ENCODE measurements around the gene VWA2.

VWA2 gene

GRCh38 chr10:114323023-114323422 lies 84.0 kb downstream of the VWA2 start:
- H3K4me3 ChIP-seq (replicated peaks; ENCODE audit: low read depth, low read length): no peak overlapping the region
- no peak for TF ChIP-seq CTCF (IDR thresholded peaks at IDR 0.05; ENCODE audit: low read depth, low read length, missing control alignments)
- DNase-seq (ENCODE audit: extremely low read depth, low read depth): no peak

GRCh38 chr10:114326795-114327194 lies 87.7 kb downstream of the VWA2 start:
- DNase-seq (ENCODE audit: extremely low read depth, low read depth): no peak
- H3K4me3 ChIP-seq (replicated peaks; ENCODE audit: low read depth, low read length): no peak overlapping the region
- no peak for TF ChIP-seq CTCF (IDR thresholded peaks at IDR 0.05; ENCODE audit: low read depth, low read length, missing control alignments)

- TF ChIP-seq CTCF (IDR thresholded peaks at IDR 0.05; ENCODE audit: low read depth, low read length, missing control alignments): no peak
- no peak for DNase-seq (ENCODE audit: extremely low read depth, low read depth)
- H3K4me3 ChIP-seq (replicated peaks; ENCODE audit: low read depth, low read length): no peak overlapping the region
Observed at GRCh38 chr10:114327537-114328440, 88.7 kb downstream of the VWA2 start.

GRCh38 chr10:114328441-114328812 lies 89.4 kb downstream of the VWA2 start:
- no peak for TF ChIP-seq CTCF (IDR thresholded peaks at IDR 0.05; ENCODE audit: low read depth, low read length, missing control alignments)
- DNase-seq (ENCODE audit: extremely low read depth, low read depth): no peak
- no peak overlapping the region for H3K4me3 ChIP-seq (replicated peaks; ENCODE audit: low read depth, low read length)

GRCh38 chr10:114328874-114329273 lies 89.8 kb downstream of the VWA2 start:
- TF ChIP-seq CTCF (IDR thresholded peaks at IDR 0.05; ENCODE audit: low read depth, low read length, missing control alignments): no peak
- no peak for DNase-seq (ENCODE audit: extremely low read depth, low read depth)
- no peak overlapping the region for H3K4me3 ChIP-seq (replicated peaks; ENCODE audit: low read depth, low read length)

- no peak for TF ChIP-seq CTCF (IDR thresholded peaks at IDR 0.05; ENCODE audit: low read depth, low read length, missing control alignments)
- DNase-seq (ENCODE audit: extremely low read depth, low read depth): no peak
- H3K4me3 ChIP-seq (replicated peaks; ENCODE audit: low read depth, low read length): no peak overlapping the region
Observed at GRCh38 chr10:114329634-114330365, 90.7 kb downstream of the VWA2 start.
